HepG2 (cell line): ENCODE results near the gene NOXRED1. TPM values are rescaled to one million over a fixed set of nuclear protein-coding genes. Genes with fewer than 3 reads are reported as not detected.
A peak's percentile ranks its signal among the peaks of the same experiment; 100 is the strongest.

ENCODE experiments used
- ATAC-seq: fragments of 200-7000 bp; cut with Tn5 transposase; 3 replicates; pipeline ENCODE4 v1.9.1; 2020; ENCODE audit warnings: mild to moderate bottlenecking, moderate library complexity
- Bru-seq: library from RNA; stranded (reverse); fragments of 400-500 nt; gene quantifications from one replicate; lab custom pipeline; 2021; lab: Mats Ljungman, UMichigan
- BruChase-seq, 2 experiments: library from RNA; stranded (reverse); fragments of 400-500 nt; gene quantifications; one replicate each; lab custom pipeline; 2021; lab: Mats Ljungman, UMichigan
- BruUV-seq: library from RNA; stranded (reverse); fragments of 400-500 nt; replicated peaks from 2 replicates; lab custom pipeline; 2021; lab: Mats Ljungman, UMichigan
- CTCF ChIA-PET: fragments of 300-600 bp; formaldehyde crosslinking; extraction: SDS; loops from one replicate; lab custom pipeline; 2021; ENCODE audit warnings: low total read pairs, inconsistent platforms, low intra/inter-chr PET ratio; lab: Yijun Ruan, JAX
- POLR2A ChIA-PET: fragments of 350-600 bp; sonication (Branson Sonifier 250); formaldehyde crosslinking; loops from one replicate; lab custom pipeline; 2020; ENCODE audit warnings: antibody characterized with exemption, inconsistent platforms; lab: Yijun Ruan, JAX
- DNase-seq: peaks from one replicate; pipeline ENCODE4 v3.0.0-alpha.2; 2015; ENCODE audit warnings: low spot score
- FAIRE-seq: peaks from 3 replicates; lab custom pipeline; 2011; peaks lifted over from hg19 to GRCh38; lab: Jason Lieb, UNC
- H2AFZ ChIP-seq: one replicate; pipeline ENCODE4 v1.6.1; 2011; ENCODE audit warnings: low read length, inconsistent platforms
- H3K27ac ChIP-seq: fragments of 300-600 bp; 3 replicates; pipeline ENCODE4 v1.8.0; 2011; ENCODE audit warnings: mixed run types, mild to moderate bottlenecking, mixed read lengths, low read length, inconsistent platforms; ENCODE audit not compliant: insufficient read depth; ENCODE audit errors: extremely low read length
- H3K27me3 ChIP-seq, 2 experiments: fragments of 200-600 bp in 1 of 2; 2 replicates in 1 of 2; 3 replicates in 1 of 2; pipeline versions ENCODE4 v1.6.0 to v1.8.0; 2011; ENCODE audit warnings: low read length in 2 of 2, mild to moderate bottlenecking in 2 of 2, moderate library complexity in 2 of 2, inconsistent platforms in 1 of 2; ENCODE audit not compliant: insufficient read depth in 2 of 2, control insufficient read depth in 1 of 2
- H3K36me3 ChIP-seq, 2 experiments: fragments of 200-600 bp in 1 of 2; replicated peaks in 1 of 2; 2 replicates in 1 of 2; 3 replicates in 1 of 2; pipeline versions ENCODE4 v1.5.1 to v1.8.0; 2011; ENCODE audit warnings: low read length in 2 of 2, inconsistent platforms in 1 of 2; ENCODE audit not compliant: insufficient read depth in 2 of 2, control insufficient read depth in 1 of 2
- H3K4me1 ChIP-seq: 2 replicates; pipeline ENCODE4 v1.5.1; 2012; ENCODE audit warnings: low read length, inconsistent platforms; ENCODE audit not compliant: insufficient read depth
- H3K4me2 ChIP-seq: 2 replicates; pipeline ENCODE4 v1.6.0; 2011; ENCODE audit warnings: low read depth, low read length, inconsistent platforms
- H3K4me3 ChIP-seq, 3 experiments: fragments of 200-600 bp in 1 of 3; sonication (generic), shearing (Covaris generic) in 1 of 3; replicated peaks in 1 of 3; 2 replicates each; pipeline ENCODE4 v1.5.1; 2011 to 2016; ENCODE audit warnings: low read length in 3 of 3, inconsistent platforms in 2 of 3, low read depth in 2 of 3, mild to moderate bottlenecking in 2 of 3, control low read depth in 1 of 3, mixed read lengths in 1 of 3; ENCODE audit not compliant: insufficient read depth in 1 of 3
- H3K79me2 ChIP-seq: one replicate; pipeline ENCODE4 v1.6.1; 2011; ENCODE audit warnings: low read length, inconsistent platforms; ENCODE audit not compliant: insufficient read depth
- H3K9ac ChIP-seq: 2 replicates; pipeline ENCODE4 v1.6.0; 2011; ENCODE audit warnings: mild to moderate bottlenecking, low read depth, low read length, inconsistent platforms; ENCODE audit not compliant: insufficient read depth
- H3K9me3 ChIP-seq: 2 replicates; pipeline ENCODE4 v1.5.1; 2012; ENCODE audit warnings: mild to moderate bottlenecking, low read length
- H4K20me1 ChIP-seq: 2 replicates; pipeline ENCODE4 v1.6.0; 2011; ENCODE audit warnings: inconsistent platforms, mild to moderate bottlenecking, low read length, moderate library complexity; ENCODE audit not compliant: insufficient read depth
- BCLAF1 ChIP-seq: fragments of 450-650 bp; IDR thresholded peaks from 2 replicates; pipeline ENCODE4 v1.6.1; 2017; ENCODE audit warnings: mild to moderate bottlenecking
- GABPB1 ChIP-seq: IDR thresholded peaks from 2 replicates; pipeline ENCODE4 v1.6.1; 2016; ENCODE audit warnings: mild to moderate bottlenecking, missing genetic modification reagents, moderate library complexity, missing compliant biosample characterization
- HBP1 ChIP-seq: IDR thresholded peaks from 2 replicates; pipeline ENCODE4 v1.6.1; 2016; ENCODE audit warnings: low read depth, control low read depth
- NR1H2 ChIP-seq: sonication (generic); formaldehyde crosslinking; IDR thresholded peaks from 2 replicates; pipeline ENCODE4 v1.8.1; 2022; ENCODE audit warnings: low read depth, missing genetic modification reagents, borderline replicate concordance
- PAXIP1 ChIP-seq: sonication (generic); formaldehyde crosslinking; conservative IDR thresholded peaks from 2 replicates; pipeline ENCODE4 v1.4.0; 2020; ENCODE audit warnings: mild to moderate bottlenecking, missing genetic modification reagents, moderate library complexity
- SNRNP70 ChIP-seq: fragments of 200-400 bp; formaldehyde crosslinking; IDR thresholded peaks from 2 replicates; pipeline ENCODE4 v1.6.1; 2017; ENCODE audit warnings: mild to moderate bottlenecking, low read depth, low read length, moderate library complexity
- SP5 ChIP-seq: IDR thresholded peaks from 2 replicates; pipeline ENCODE4 v1.6.1; 2016; ENCODE audit warnings: low read depth, borderline replicate concordance
- ZNF468 ChIP-seq: sonication (generic); formaldehyde crosslinking; IDR thresholded peaks from 2 replicates; pipeline ENCODE4 v1.8.0; 2022; ENCODE audit warnings: mild to moderate bottlenecking, moderate library complexity, missing genetic modification reagents
- ZNF569 ChIP-seq: sonication (generic); formaldehyde crosslinking; IDR thresholded peaks from 2 replicates; pipeline ENCODE4 v1.5.0; 2020; ENCODE audit warnings: mild to moderate bottlenecking, missing genetic modification reagents, moderate library complexity, borderline replicate concordance
- ZNF572 ChIP-seq: sonication (generic); formaldehyde crosslinking; IDR thresholded peaks from 2 replicates; pipeline ENCODE4 v1.5.1; 2020; ENCODE audit warnings: mild to moderate bottlenecking, missing genetic modification reagents
- ZNF777 ChIP-seq: sonication (generic); formaldehyde crosslinking; IDR thresholded peaks from 2 replicates; pipeline ENCODE4 v1.4.0; 2020; ENCODE audit warnings: missing genetic modification reagents
- WGBS: methylation state at CpG from one replicate; pipeline ENCODE4 v1.1.6; 2017; ENCODE audit warnings: low lambda C conversion rate; 5-methylcytosine and 5-hydroxymethylcytosine counted together
- in situ Hi-C: cut with HindIII; loops from 2 replicates; pipeline ENCODE4 v1.10.0; 2017; ENCODE audit warnings: low pct_unique_long_range_greater_than_20kb; ENCODE audit not compliant: extremely low pct_ligation_motif_present
- intact Hi-C: fragments of 100-400 bp; cut with micrococcal nuclease; formaldehyde crosslinking; loops from one replicate; pipeline ENCODE4 v1.10.0; 2022; ENCODE audit not compliant: unreplicated experiment
- long read RNA-seq, 2 experiments: library from RNA in 1 of 2; library from polyadenylated mRNA in 1 of 2; stranded (forward) in 1 of 2; unstranded in 1 of 2; transcript quantifications; one replicate each; pipeline ENCODE4 v2.0.0, GENCODE V29; 2019 to 2022
- polyA minus RNA-seq, 3 experiments: library from RNA; depleted of rRNA, polyadenylated mRNA; stranded (reverse); fragments of >200 nt; gene quantifications; 2 replicates each; pipeline ENCODE4 v1.2.3, GENCODE V29; 2011; ENCODE audit warnings: low replicate concordance in 1 of 3
- polyA plus RNA-seq, 8 experiments: library from polyadenylated mRNA; depleted of rRNA in 3 of 8; stranded (reverse) in 7 of 8; unstranded in 1 of 8; fragments of >200 nt; fragmentation: Illumina TruSeq in 4 of 8; extraction: Trizol in 4 of 8; gene quantifications; 2 replicates each; pipeline versions ENCODE4 v1.2.1 to v1.2.3, GENCODE V29; 2011 to 2016; ENCODE audit warnings: low read depth in 4 of 8, missing spikeins in 1 of 8, mixed read lengths in 1 of 8; ENCODE audit not compliant: insufficient read depth in 1 of 8
- total RNA-seq, 5 experiments: library from RNA; depleted of rRNA; stranded (reverse); fragments of >200 nt; fragmentation: Illumina TruSeq; extraction: Trizol; gene quantifications; 2 replicates each; pipeline ENCODE4 v1.2.3, GENCODE V29; 2016; ENCODE audit warnings: low read depth in 1 of 5

Gene NOXRED1
- total RNA-seq (2016; rRNA removed; fragmentation: Illumina TruSeq; extraction: Trizol) (0.24 TPM in 1 of 2 replicates, not detected in the other), polyA plus RNA-seq (2011; rRNA removed) (0.41 and 0.71 TPM in 2 replicates), polyA minus RNA-seq (2011; rRNA and poly(A)+ RNA removed; ENCODE audit: low replicate concordance) (0.23 and 0.42 TPM in 2 replicates), Bru-seq, nascent RNA (percentile 39 among the genes with signal in this experiment), BruChase-seq, experiment 1, labeled RNA remaining after a 6-hour chase (percentile 36 among the genes with signal in this experiment), BruChase-seq, experiment 2, labeled RNA remaining after a 2-hour chase (percentile 41 among the genes with signal in this experiment)
- 0.20 and 0.35 TPM in 2 replicates for total RNA-seq (2016; cell fraction: cytosol; rRNA removed; fragmentation: Illumina TruSeq; extraction: Trizol; ENCODE audit: low read depth)
- total RNA-seq (2016; cell fraction: insoluble cytoplasmic fraction; rRNA removed; fragmentation: Illumina TruSeq; extraction: Trizol): 0.09 and 0.17 TPM in 2 replicates
- 0.12 and 0.17 TPM in 2 replicates for total RNA-seq (2016; cell fraction: membrane; rRNA removed; fragmentation: Illumina TruSeq; extraction: Trizol)
- total RNA-seq (2016; cell fraction: nucleus; rRNA removed; fragmentation: Illumina TruSeq; extraction: Trizol): 0.38 and 0.43 TPM in 2 replicates
- 0.08 and 0.10 TPM in 2 replicates for polyA plus RNA-seq (2011; cell fraction: cytosol; rRNA removed)
- polyA plus RNA-seq (2011; cell fraction: nucleus; rRNA removed): 1.8 and 2.3 TPM in 2 replicates
- polyA plus RNA-seq (2012): 0.65 and 0.83 TPM in 2 replicates
- not detected in 2 replicates for polyA plus RNA-seq (2016; cell fraction: cytosol; fragmentation: Illumina TruSeq; extraction: Trizol; ENCODE audit: low read depth)
- 0.12 TPM in 1 of 2 replicates, not detected in the other for polyA plus RNA-seq (2016; cell fraction: insoluble cytoplasmic fraction; fragmentation: Illumina TruSeq; extraction: Trizol; ENCODE audit: low read depth)
- 0.12 TPM in 1 of 2 replicates, not detected in the other for polyA plus RNA-seq (2016; cell fraction: membrane; fragmentation: Illumina TruSeq; extraction: Trizol; ENCODE audit: low read depth)
- polyA plus RNA-seq (2016; cell fraction: nucleus; fragmentation: Illumina TruSeq; extraction: Trizol; ENCODE audit: insufficient read depth, low read depth): 0.67 and 1.4 TPM in 2 replicates
- not detected in 2 replicates for polyA minus RNA-seq (2011; cell fraction: cytosol; rRNA and poly(A)+ RNA removed)
- 0.62 and 1.5 TPM in 2 replicates for polyA minus RNA-seq (2011; cell fraction: nucleus; rRNA and poly(A)+ RNA removed)
- long read RNA-seq, experiment 1, partial matches to known transcripts: 0 of 1 reads
- long read RNA-seq, experiment 1, other reads (novel, unspliced or antisense): 1 of 1 reads
- long read RNA-seq, experiment 2: 0 reads

- Histone ChIP-seq H3K9ac (no peak within 1 kb of the TSS), H3K36me3 (peaks cover 4 to 40% of the 10 kb centered on the region in 2 experiments), H2AFZ (no peak within 1 kb of the TSS), H3K9me3 (peaks cover 14% of the 10 kb centered on the region), H3K4me3 (no peak within 1 kb of the TSS), H3K4me1 (no peaks in the 10 kb centered on the region), H3K27me3 (no peaks in the 10 kb centered on the region), H3K27ac (no peak within 1 kb of the TSS), H3K4me2 (no peak within 1 kb of the TSS), H4K20me1 (no peaks in the 10 kb centered on the region), H3K79me2 (no peaks in the 10 kb centered on the region)
- POLR2A ChIA-PET: no interaction called here
- FAIRE-seq: no peak
- no TSS peak for BruUV-seq
- in situ Hi-C loops (no loop called here), intact Hi-C loops (no loop called here)
- CTCF ChIA-PET: no interaction called here
- ATAC-seq: no peak
- 100% methylated on average over 1 of the region's 1 CpG for WGBS
- no peak for TF ChIP-seq ZNF468 (CRISPR knock-in tag)
- TF ChIP-seq HBP1: no peak
- TF ChIP-seq NR1H2 (CRISPR knock-in tag): no peak
- no peak for TF ChIP-seq ZNF777 (CRISPR knock-in tag)
- TF ChIP-seq GABPB1: no peak
- TF ChIP-seq SNRNP70: no peak
- TF ChIP-seq SP5 (CRISPR knock-in tag): no peak
- no peak for TF ChIP-seq ZNF572 (CRISPR knock-in tag)
- no peak for TF ChIP-seq BCLAF1
- TF ChIP-seq ZNF569 (CRISPR knock-in tag): no peak
- no peak for TF ChIP-seq PAXIP1 (CRISPR knock-in tag)
- no peak for DNase-seq
Observed at GRCh38 chr14:77423423-77423822, at the start of gene NOXRED1. TSS of gene NOXRED1 (minus strand) at chr14:77423523. CDS start at chr14:77422889, 634 bp downstream.
